IMR-90 (cell line): ENCODE measurements around the gene STARD4. TPM values are rescaled to one million over a fixed set of nuclear protein-coding genes. Genes with fewer than 3 reads are reported as not detected.

Experiments
- ATAC-seq: fragments of 200-7000 bp; cut with Tn5 transposase; 2 replicates; pipeline ENCODE4 v1.9.1; 2020; ENCODE audit warnings: low read depth, mild to moderate bottlenecking, moderate library complexity
- BruUV-seq: library from RNA; stranded (reverse); fragments of 400-500 nt; replicated peaks from 2 replicates; lab custom pipeline; 2021; lab: Mats Ljungman, UMichigan
- CTCF ChIA-PET: fragments of 300-600 bp; formaldehyde crosslinking; extraction: SDS; loops from one replicate; lab custom pipeline; 2021; ENCODE audit warnings: antibody characterized with exemption; lab: Yijun Ruan, JAX
- POLR2A ChIA-PET: fragments of 300-600 bp; sonication (Branson Sonifier 250); formaldehyde crosslinking; loops from one replicate; lab custom pipeline; 2022; ENCODE audit warnings: antibody characterized with exemption; ENCODE audit not compliant: unreplicated experiment; lab: Charles Lee
- DNase-seq: peaks from one replicate; pipeline ENCODE4 v3.0.0; 2013
- H2AFZ ChIP-seq: replicated peaks from 2 replicates; pipeline ENCODE3; 2013; ENCODE audit warnings: low read length, mild to moderate bottlenecking; ENCODE audit not compliant: poor library complexity
- H2AK5ac ChIP-seq: 2 replicates; pipeline ENCODE4 v1.6.1; 2013; ENCODE audit warnings: low read depth, low read length, inconsistent platforms
- H2AK9ac ChIP-seq: replicated peaks from 2 replicates; pipeline ENCODE3; 2013; ENCODE audit warnings: mild to moderate bottlenecking, low read depth, low read length, moderate library complexity; ENCODE audit not compliant: poor library complexity
- H2BK120ac ChIP-seq: 2 replicates; pipeline ENCODE4 v1.6.1; 2013; ENCODE audit warnings: low read depth, low read length, inconsistent platforms
- H2BK15ac ChIP-seq: 3 replicates; pipeline ENCODE4 v1.6.1; 2013; ENCODE audit warnings: low read depth, low read length, inconsistent platforms
- H2BK20ac ChIP-seq: 2 replicates; pipeline ENCODE4 v1.6.1; 2013; ENCODE audit warnings: low read depth, mild to moderate bottlenecking, inconsistent platforms, low read length, moderate library complexity
- H2BK5ac ChIP-seq: 2 replicates; pipeline ENCODE4 v1.6.1; 2013; ENCODE audit warnings: mild to moderate bottlenecking, low read depth, low read length, inconsistent platforms; ENCODE audit not compliant: poor library complexity, severe bottlenecking
- H3K14ac ChIP-seq: replicated peaks from 2 replicates; pipeline ENCODE4 v1.6.1; 2013; ENCODE audit warnings: low read depth, low read length, inconsistent platforms
- H3K18ac ChIP-seq: 2 replicates; pipeline ENCODE4 v1.6.1; 2013; ENCODE audit warnings: low read depth, low read length, control low read depth
- H3K23ac ChIP-seq: 2 replicates; pipeline ENCODE4 v1.6.1; 2013; ENCODE audit warnings: low read depth, low read length, inconsistent platforms
- H3K27ac ChIP-seq: 2 replicates; pipeline ENCODE4 v1.5.1; 2013; ENCODE audit warnings: mild to moderate bottlenecking, control low read depth, low read length; ENCODE audit not compliant: insufficient read depth
- H3K27me3 ChIP-seq: 2 replicates; pipeline ENCODE4 v1.6.1; 2013; ENCODE audit warnings: low read length; ENCODE audit not compliant: control insufficient read depth, insufficient read depth
- H3K36me3 ChIP-seq: 2 replicates; pipeline ENCODE4 v1.6.1; 2013; ENCODE audit warnings: low read length, mixed read lengths; ENCODE audit not compliant: control insufficient read depth, insufficient read depth
- H3K4ac ChIP-seq: 2 replicates; pipeline ENCODE4 v1.6.1; 2013; ENCODE audit warnings: low read depth, low read length, inconsistent platforms
- H3K4me1 ChIP-seq: 2 replicates; pipeline ENCODE4 v1.6.1; 2013; ENCODE audit warnings: low read length, mixed read lengths; ENCODE audit not compliant: control insufficient read depth, insufficient read depth
- H3K4me2 ChIP-seq: 2 replicates; pipeline ENCODE4 v1.6.1; 2013; ENCODE audit warnings: low read depth, mild to moderate bottlenecking, control low read depth, low read length, moderate library complexity
- H3K4me3 ChIP-seq: 2 replicates; pipeline ENCODE4 v1.5.1; 2013; ENCODE audit warnings: low read depth, mild to moderate bottlenecking, control low read depth, low read length, moderate library complexity; ENCODE audit not compliant: insufficient read depth
- H3K56ac ChIP-seq: 2 replicates; pipeline ENCODE4 v1.6.1; 2013; ENCODE audit warnings: low read length, inconsistent platforms; ENCODE audit not compliant: insufficient read depth; ENCODE audit errors: extremely low read depth
- H3K79me1 ChIP-seq, 2 experiments: 2 replicates each; pipeline ENCODE4 v1.6.1; 2013; ENCODE audit warnings: low read length in 2 of 2, inconsistent platforms in 1 of 2, low read depth in 1 of 2
- H3K9ac ChIP-seq: 2 replicates; pipeline ENCODE4 v1.6.1; 2013; ENCODE audit warnings: low read depth, low read length, control low read depth
- H3K9me1 ChIP-seq: 2 replicates; pipeline ENCODE4 v1.6.1; 2013; ENCODE audit warnings: low read length, inconsistent platforms; ENCODE audit not compliant: insufficient read depth
- H3K9me3 ChIP-seq: 2 replicates; pipeline ENCODE4 v1.6.1; 2013; ENCODE audit warnings: low read length; ENCODE audit not compliant: control insufficient read depth, insufficient read depth
- H4K20me1 ChIP-seq: 2 replicates; pipeline ENCODE4 v1.6.1; 2013; ENCODE audit warnings: low read length, inconsistent platforms; ENCODE audit not compliant: insufficient read depth
- H4K5ac ChIP-seq: 2 replicates; pipeline ENCODE4 v1.6.1; 2013; ENCODE audit warnings: mild to moderate bottlenecking, low read depth, low read length, control low read depth
- H4K8ac ChIP-seq, 2 experiments: 2 replicates each; pipeline ENCODE4 v1.6.1; 2013; ENCODE audit warnings: low read depth in 2 of 2, low read length in 2 of 2, control low read depth in 1 of 2, inconsistent platforms in 1 of 2
- H4K91ac ChIP-seq: 2 replicates; pipeline ENCODE4 v1.6.1; 2013; ENCODE audit warnings: low read depth, low read length, inconsistent platforms; ENCODE audit not compliant: insufficient read depth
- BHLHE40 ChIP-seq: fragments of 150-350 bp; IDR thresholded peaks from 2 replicates; pipeline ENCODE4 v1.6.1; 2016; ENCODE audit warnings: mild to moderate bottlenecking, low read depth, low read length
- CHD1 ChIP-seq: IDR thresholded peaks from 2 replicates; pipeline ENCODE4 v1.6.1; 2012; ENCODE audit warnings: low read depth, low read length, improper control_type of control experiment
- RFX5 ChIP-seq: IDR thresholded peaks from 2 replicates; pipeline ENCODE4 v1.8.0; 2012; ENCODE audit warnings: low read depth, mild to moderate bottlenecking, low read length, moderate library complexity
- dilution Hi-C: fragments of 300-500 bp; cut with HindIII; formaldehyde crosslinking; loops from one replicate; pipeline ENCODE4 v1.14.3; 2018; ENCODE audit warnings: low sequenced_read_pairs; ENCODE audit not compliant: unreplicated experiment
- in situ Hi-C: fragments of 300-500 bp; cut with MboI; formaldehyde crosslinking; loops from 3 replicates; pipeline ENCODE4 v1.14.3; 2019; ENCODE audit warnings: low sequenced_read_pairs, inconsistent platforms, mixed read lengths
- intact Hi-C: fragments of 100-400 bp; cut with micrococcal nuclease; formaldehyde crosslinking; loops from 2 replicates; pipeline ENCODE4 v1.10.0; 2022
- polyA plus RNA-seq, 3 experiments: library from polyadenylated mRNA; depleted of rRNA; stranded (reverse); fragments of >200 nt; gene quantifications; 2 replicates each; pipeline ENCODE4 v1.2.3, GENCODE V29; 2012; ENCODE audit warnings: low replicate concordance in 1 of 3
- total RNA-seq: library from RNA; depleted of rRNA; stranded (reverse); fragments of >200 nt; gene quantifications from 2 replicates; pipeline ENCODE4 v1.2.3, GENCODE V29; 2012
- TF ChIP-seq, protein P1 (sequence below): fragments of 150-350 bp; IDR thresholded peaks from 2 replicates; pipeline ENCODE4 v1.6.1; 2017; ENCODE audit warnings: mild to moderate bottlenecking, antibody characterized with exemption, low read length, low read depth

The STARD4 gene
- total and polyA plus RNA-seq, 2 of the 4 experiments (the other 2 are of a cell fraction), result 21.5 to 30.3 TPM

DNA sequence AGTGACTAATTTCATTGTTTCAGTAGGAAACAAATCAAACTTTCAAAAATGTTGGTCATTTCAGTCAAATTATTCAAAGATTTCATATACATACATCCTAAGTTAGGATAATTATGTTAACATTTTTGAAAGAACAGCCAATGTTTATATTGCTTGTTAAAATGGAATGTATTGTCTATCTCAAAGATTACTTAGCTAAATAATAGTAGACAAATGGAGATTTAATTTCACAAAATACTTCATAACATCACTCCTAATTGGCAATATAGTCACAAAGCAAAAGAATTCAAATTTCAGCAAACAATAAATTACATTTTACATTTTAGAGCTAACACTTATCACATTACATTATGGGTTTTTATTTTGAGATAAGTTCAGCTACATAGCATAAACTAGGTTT, 25.4 kb downstream of the STARD4 start:
- CTCF ChIA-PET, result no interaction called here
- Histone ChIP-seq H3K56ac (no peak overlapping the region), H3K4me2 (no peak overlapping the region), H3K79me1 (no peaks in the 10 kb centered on the region), H3K9ac (no peak overlapping the region), H2BK20ac (no peak overlapping the region), H4K20me1 (no peaks in the 10 kb centered on the region), H2BK15ac (no peak overlapping the region), H3K4ac (no peak overlapping the region), H2AK5ac (no peak overlapping the region), H3K23ac (no peak overlapping the region), H3K9me1 (no peaks in the 10 kb centered on the region), H2BK120ac (no peak overlapping the region), H3K14ac (no peak overlapping the region), H3K4me1 (peaks cover 2% of the 10 kb centered on the region; the same call in 1 of the 2 replicates), H3K27ac (no peak overlapping the region), H4K5ac (no peak overlapping the region), H4K91ac (no peak overlapping the region), H3K4me3 (no peak overlapping the region), H3K18ac (no peak overlapping the region), H2BK5ac (no peak overlapping the region), H3K9me3 (no peaks in the 10 kb centered on the region), H2AK9ac (no peak overlapping the region), H2AFZ (no peak overlapping the region), H3K36me3 (no peaks in the 10 kb centered on the region), H4K8ac (no peak overlapping the region), H3K27me3 (no peaks in the 10 kb centered on the region)
- intact Hi-C loops (no loop called here), dilution Hi-C loops (no loop called here), in situ Hi-C loops (no loop called here)
- POLR2A ChIA-PET, result no interaction called here
- no TSS peak for BruUV-seq
- TF ChIP-seq CHD1 (no peak), BHLHE40 (no peak), RFX5 (no peak)
- TF ChIP-seq, protein P1, sequence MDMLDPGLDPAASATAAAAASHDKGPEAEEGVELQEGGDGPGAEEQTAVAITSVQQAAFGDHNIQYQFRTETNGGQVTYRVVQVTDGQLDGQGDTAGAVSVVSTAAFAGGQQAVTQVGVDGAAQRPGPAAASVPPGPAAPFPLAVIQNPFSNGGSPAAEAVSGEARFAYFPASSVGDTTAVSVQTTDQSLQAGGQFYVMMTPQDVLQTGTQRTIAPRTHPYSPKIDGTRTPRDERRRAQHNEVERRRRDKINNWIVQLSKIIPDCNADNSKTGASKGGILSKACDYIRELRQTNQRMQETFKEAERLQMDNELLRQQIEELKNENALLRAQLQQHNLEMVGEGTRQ, result no peak
- DNase-seq (no peak), ATAC-seq (no peak)
